Natural killer cell (primary cell): ENCODE measurements around the gene LSM12. TPM values are rescaled to one million over a fixed set of nuclear protein-coding genes. Genes with fewer than 3 reads are reported as not detected.
A peak's percentile ranks its signal among the peaks of the same experiment; 100 is the strongest.

ENCODE experiments used
- ATAC-seq, 3 donors: fragments of 150-1000 bp in 2 of 3; fragments of 200-7000 bp in 1 of 3; cut with Tn5 transposase; 1 replicate in 1 of 3; 2 replicates in 2 of 3; pipeline ENCODE4 v1.10.0; 2021; ENCODE audit warnings: mild to moderate bottlenecking in 2 of 3, moderate library complexity in 2 of 3
- DNase-seq, 2 donors: peaks; one replicate each; pipeline versions ENCODE4 v3.0.0 to v3.0.0-alpha.2; 2013 to 2021; ENCODE audit warnings: mixed read lengths in 1 of 2
- H3K27ac ChIP-seq: one replicate; pipeline ENCODE4 v1.5.1; 2013; ENCODE audit warnings: mild to moderate bottlenecking, low read length
- H3K27me3 ChIP-seq: one replicate; pipeline ENCODE4 v1.6.1; 2013; ENCODE audit warnings: low read length; ENCODE audit not compliant: control insufficient read depth, insufficient read depth
- H3K36me3 ChIP-seq: one replicate; pipeline ENCODE4 v1.6.1; 2013; ENCODE audit warnings: low read length; ENCODE audit not compliant: control insufficient read depth, insufficient read depth
- H3K4me1 ChIP-seq: one replicate; pipeline ENCODE4 v1.6.1; 2013; ENCODE audit warnings: low read length; ENCODE audit not compliant: control insufficient read depth, insufficient read depth
- H3K4me3 ChIP-seq: one replicate; pipeline ENCODE4 v1.5.1; 2013; ENCODE audit warnings: low read length
- H3K9me3 ChIP-seq: one replicate; pipeline ENCODE4 v1.6.1; 2013; ENCODE audit warnings: low read length; ENCODE audit not compliant: control insufficient read depth, insufficient read depth
- H3K27ac Mint-ChIP-seq, 2 donors: one replicate each; pipeline ENCODE4 v1.8.0; 2022; ENCODE audit warnings: mild to moderate bottlenecking in 2 of 2, mixed read lengths in 2 of 2, moderate library complexity in 1 of 2
- H3K27me3 Mint-ChIP-seq, 2 donors: one replicate each; pipeline ENCODE4 v1.8.0; 2022; ENCODE audit warnings: low read depth in 2 of 2, mixed read lengths in 2 of 2
- H3K36me3 Mint-ChIP-seq: one replicate; pipeline ENCODE4 v1.8.0; 2022; ENCODE audit warnings: mixed read lengths
- H3K4me1 Mint-ChIP-seq, 2 donors: one replicate each; pipeline ENCODE4 v1.8.0; 2022; ENCODE audit warnings: mixed read lengths in 2 of 2
- H3K4me3 Mint-ChIP-seq: one replicate; pipeline ENCODE4 v1.8.0; 2022; ENCODE audit warnings: mild to moderate bottlenecking, moderate library complexity, mixed read lengths
- H3K9me3 Mint-ChIP-seq, 2 donors: one replicate each; pipeline ENCODE4 v1.8.0; 2022; ENCODE audit warnings: mixed read lengths in 2 of 2
- CTCF ChIP-seq: fragments of 200-600 bp; IDR thresholded peaks from one replicate; pipeline ENCODE4 v1.8.0; 2022; ENCODE audit warnings: antibody characterized with exemption
- WGBS: methylation state at CpG from one replicate; pipeline ENCODE4 v1.1.7; 2013; ENCODE audit warnings: missing lambda C conversion rate; ENCODE audit not compliant: insufficient coverage; 5-methylcytosine and 5-hydroxymethylcytosine counted together
- intact Hi-C: fragments of 100-400 bp; cut with micrococcal nuclease; formaldehyde crosslinking; loops from one replicate; pipeline ENCODE4 v1.14.2; 2022
- total RNA-seq, 4 donors: library from RNA; stranded (reverse); fragments of 120-200 nt in 1 of 4; gene quantifications; one replicate each; pipeline versions ENCODE4 v1.2.3 to v1.2.4, GENCODE V29; 2013 to 2022

Gene LSM12
- total RNA-seq, 3 donors from 2014 or later (not counting 1 experiment from before 2014, with no cell fraction given) = 46.9 to 54.0 (median 51.8) TPM

DNA sequence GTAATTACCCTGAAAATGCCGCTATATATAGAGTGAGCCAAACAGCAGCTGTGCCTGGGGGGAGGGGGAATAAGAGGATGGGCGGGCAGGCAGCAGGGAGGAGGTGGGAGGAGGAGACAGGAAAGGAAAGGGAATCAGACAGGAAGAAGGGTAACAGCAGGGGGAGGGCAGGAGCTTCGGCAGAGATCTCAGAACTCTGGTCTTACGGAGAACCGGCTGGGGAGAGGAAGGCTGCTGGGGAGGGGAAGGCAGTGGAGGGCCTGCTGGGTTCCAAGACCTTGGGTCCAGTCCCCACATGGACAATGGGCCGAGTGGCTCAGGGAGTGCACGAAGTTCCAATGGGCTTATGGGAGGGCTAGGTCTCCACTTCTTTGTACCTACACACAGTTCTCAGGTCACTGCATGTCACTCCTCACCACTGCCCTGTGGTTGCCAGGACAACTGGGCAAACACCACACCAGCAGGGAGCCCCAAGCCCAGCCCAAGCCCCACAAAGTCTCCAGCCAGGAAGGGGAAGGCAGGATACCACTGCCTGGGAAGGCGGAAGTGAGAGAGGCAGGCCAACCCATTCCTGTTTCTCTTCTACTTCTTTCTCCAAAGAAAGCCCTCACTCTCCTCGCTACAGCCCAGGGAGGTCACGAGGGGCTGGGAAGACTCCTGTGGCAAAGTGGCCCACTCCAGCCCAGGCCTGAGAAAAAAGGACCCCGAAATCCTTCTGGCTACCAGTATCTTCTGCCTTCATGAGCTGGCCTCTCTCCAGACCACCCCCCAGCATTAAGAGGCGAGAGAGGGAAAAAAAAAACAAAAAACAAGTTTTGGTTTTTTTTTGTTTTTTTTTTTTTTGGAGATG lies 29.4 kb upstream of the LSM12 start:
- Mint-ChIP-seq H3K9me3 (no peaks in the 10 kb centered on the region), H3K36me3 (no peaks in the 10 kb centered on the region), H3K27me3 (no peaks in the 10 kb centered on the region), H3K4me1 (peaks cover 5 to 24% of the 10 kb centered on the region in 2 donors), H3K4me3 (no peak overlapping the region), H3K27ac (no peak overlapping the region)
- ATAC-seq = peak in 1 of 3 donors; percentile 23
- peaks cover 30% of the 10 kb centered on the region for H3K4me1 ChIP-seq
- intact Hi-C loops = no loop called here
- H3K36me3 ChIP-seq = peaks cover 22% of the 10 kb centered on the region
- H3K9me3 ChIP-seq = no peaks in the 10 kb centered on the region
- H3K27me3 ChIP-seq = no peaks in the 10 kb centered on the region
- no peak for DNase-seq
- TF ChIP-seq CTCF = no peak
- H3K27ac ChIP-seq = no peak overlapping the region
- WGBS = 33% methylated on average over 11 of the region's 12 CpGs
- H3K4me3 ChIP-seq = no peak overlapping the region

DNA sequence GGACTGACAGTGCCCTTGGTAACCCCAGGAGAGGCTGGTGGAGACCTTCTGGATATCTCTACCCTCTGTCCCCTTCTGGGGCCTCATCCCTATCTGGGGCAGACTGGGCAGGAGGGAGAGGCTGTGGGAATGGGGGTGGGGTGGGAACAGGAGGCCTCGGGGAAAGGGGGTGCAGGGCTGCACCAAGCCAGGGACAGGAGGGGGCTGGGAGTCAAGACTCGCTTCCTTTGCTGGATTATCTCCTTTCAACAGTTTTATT lies 28.8 kb upstream of the LSM12 start:
- ATAC-seq = no peak
- no peak overlapping the region for H3K27ac ChIP-seq
- H3K27ac Mint-ChIP-seq = no peak overlapping the region

GRCh38 chr17:44094701-44095387 lies 28.4 kb upstream of the LSM12 start:
- WGBS = 98% methylated on average over 7 of the region's 8 CpGs
- Histone ChIP-seq H3K4me1 (peaks cover 30% of the 10 kb centered on the region), H3K27ac (no peak overlapping the region), H3K4me3 (no peak overlapping the region), H3K27me3 (no peaks in the 10 kb centered on the region), H3K9me3 (no peaks in the 10 kb centered on the region), H3K36me3 (peaks cover 23% of the 10 kb centered on the region)
- peaks cover 5 to 24% of the 10 kb centered on the region in 2 donors for H3K4me1 Mint-ChIP-seq
- no peak overlapping the region for H3K4me3 Mint-ChIP-seq
- H3K27ac Mint-ChIP-seq = no peak overlapping the region
- no peak for ATAC-seq
- no peaks in the 10 kb centered on the region for H3K9me3 Mint-ChIP-seq
- H3K27me3 Mint-ChIP-seq = no peaks in the 10 kb centered on the region
- intact Hi-C loops = no loop called here
- no peaks in the 10 kb centered on the region for H3K36me3 Mint-ChIP-seq
- TF ChIP-seq CTCF = no peak
- DNase-seq = no peak

More for the DNA sequence above, 28.8 kb upstream of the LSM12 start:
- Mint-ChIP-seq H3K4me3 (no peak overlapping the region), H3K9me3 (no peaks in the 10 kb centered on the region), H3K4me1 (peaks cover 5 to 24% of the 10 kb centered on the region in 2 donors), H3K27me3 (no peaks in the 10 kb centered on the region), H3K36me3 (no peaks in the 10 kb centered on the region)
- peaks cover 30% of the 10 kb centered on the region for H3K4me1 ChIP-seq
- no peaks in the 10 kb centered on the region for H3K27me3 ChIP-seq
- H3K4me3 ChIP-seq = no peak overlapping the region
- WGBS = 32% methylated on average over 2 of the region's 2 CpGs
- intact Hi-C loops = no loop called here
- peaks cover 23% of the 10 kb centered on the region for H3K36me3 ChIP-seq
- no peaks in the 10 kb centered on the region for H3K9me3 ChIP-seq
- DNase-seq = no peak
- TF ChIP-seq CTCF = no peak
